SKM-1 (cell line): ENCODE measurements around the gene KLF4.
"Not testable (repeated sequence)": the region's sequence is repeated elsewhere in the genome, so short reads cannot be mapped to it uniquely, and the experiment has no call there.

Experiments
- DNase-seq: peaks from one replicate; lab custom pipeline; 2025; ENCODE audit not compliant: unreplicated experiment; lab: John Stamatoyannopoulos, UW

KLF4 gene

DNA sequence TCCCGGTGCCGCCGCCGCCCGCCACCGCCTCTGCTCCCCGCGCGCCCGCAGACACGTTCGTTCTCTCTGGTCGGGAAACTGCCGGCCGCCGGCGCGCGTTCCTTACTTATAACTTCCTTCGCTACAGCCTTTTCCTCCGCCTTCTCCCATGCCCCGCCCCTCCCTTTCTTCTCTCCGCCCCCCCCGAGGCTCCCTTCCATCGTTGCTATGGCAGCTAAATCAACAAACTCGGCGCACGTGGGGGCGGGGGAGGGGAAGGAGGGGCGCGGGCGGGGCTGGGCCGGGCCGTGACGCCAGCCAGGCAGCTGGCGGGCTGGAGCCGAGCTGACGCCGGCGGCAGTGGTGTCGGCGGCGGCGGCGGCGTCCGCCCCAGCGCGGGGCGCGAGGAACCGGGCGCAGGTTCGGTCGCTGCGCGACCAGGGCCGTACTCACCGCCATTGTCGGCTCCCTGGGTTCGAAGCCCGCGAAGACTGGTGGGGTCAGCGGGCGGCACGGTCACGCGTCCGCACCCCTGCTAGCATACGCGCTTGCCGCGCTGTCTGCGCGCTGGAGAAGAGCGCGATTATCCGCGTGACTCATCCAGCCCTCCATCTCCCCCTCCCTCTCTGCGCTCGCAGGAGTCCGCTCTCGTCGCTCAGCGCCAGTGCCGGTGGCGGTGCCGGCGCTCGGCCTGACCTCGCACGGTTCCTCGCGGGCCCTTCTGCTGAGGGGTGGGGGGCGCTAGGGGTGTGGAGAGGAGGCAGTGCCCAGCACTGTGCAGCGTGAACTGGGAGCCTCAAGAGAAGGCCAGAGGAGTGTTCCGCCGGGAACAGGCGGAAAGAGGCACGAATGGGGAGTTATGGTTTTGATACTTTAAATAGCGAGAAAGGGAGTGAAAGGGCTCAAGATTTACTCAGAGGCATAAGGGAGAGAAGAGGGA, at the start of gene KLF4:
TSS of gene KLF4 (minus strand) at position 83 of the 919 bp plus-strand sequence. CDS start 597 bp downstream, outside the sequence.
- DNase-seq, result peak; percentile 60

DNA sequence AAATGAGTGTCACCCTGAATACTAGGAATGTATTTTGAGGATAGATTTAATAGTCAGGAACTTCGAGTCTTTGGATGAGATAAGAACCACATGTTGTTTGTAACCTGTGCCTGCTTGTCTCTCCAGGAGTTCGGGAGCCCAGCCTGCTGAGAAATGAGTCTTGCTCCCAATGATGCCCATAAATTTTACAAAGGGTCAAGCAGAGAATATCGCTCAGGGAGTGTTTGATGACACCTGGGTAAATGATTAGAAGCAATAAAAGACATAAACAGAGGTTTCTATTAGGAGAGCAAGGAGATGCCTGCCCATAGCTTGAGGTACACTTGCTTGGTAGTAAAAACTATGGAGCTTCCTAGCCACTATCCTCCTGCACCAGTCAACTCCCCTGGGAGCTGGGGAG, 46.9 kb upstream of the KLF4 start:
- no peak for DNase-seq

DNA sequence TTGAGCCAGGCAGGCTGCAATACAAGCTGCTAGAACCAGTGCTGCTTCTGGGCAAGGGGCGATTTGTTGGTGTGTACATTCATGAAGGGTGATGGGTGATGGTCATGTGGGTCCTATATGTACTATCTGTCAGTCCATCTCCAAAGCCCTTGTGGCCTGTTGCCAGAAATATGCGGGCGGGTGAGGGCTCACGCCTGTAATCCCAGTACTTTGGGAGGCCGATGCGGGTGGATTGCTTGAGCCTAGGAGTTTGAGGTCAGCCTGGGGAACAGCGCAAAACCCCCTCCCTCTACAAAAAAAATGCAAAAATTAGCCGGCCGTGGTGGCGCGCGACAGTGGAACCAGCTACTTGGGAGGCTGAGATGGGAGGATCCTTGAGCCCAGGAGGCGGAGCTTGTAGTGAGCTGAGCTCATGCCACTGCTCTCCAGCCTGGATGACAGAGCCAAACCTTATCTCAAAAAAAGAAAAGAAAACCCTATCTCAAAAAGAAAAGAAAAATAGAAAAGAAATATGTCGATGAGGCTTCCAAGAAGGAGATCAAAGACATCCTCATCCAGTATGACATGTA, 45.0 kb upstream of the KLF4 start:
- no peak for DNase-seq

DNA sequence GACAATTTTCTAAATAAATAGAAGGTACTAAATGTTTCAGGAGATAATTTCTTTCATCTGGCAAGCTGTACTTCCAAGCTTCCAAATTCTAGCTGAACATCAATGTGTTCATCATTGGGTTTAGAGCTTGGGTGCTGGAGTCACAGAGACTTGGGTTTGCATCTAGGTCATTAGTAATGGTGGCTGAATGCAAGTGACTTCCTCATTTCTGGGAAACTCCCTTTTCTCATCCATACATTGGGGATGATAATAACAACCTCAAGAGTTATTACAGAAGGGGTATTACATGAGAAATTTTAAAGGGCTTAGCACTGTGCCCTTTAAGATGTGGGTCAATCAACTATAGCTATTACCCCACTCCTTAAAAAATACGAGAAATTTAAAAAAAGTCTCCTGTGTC, 41.1 kb upstream of the KLF4 start:
- no peak for DNase-seq

DNA sequence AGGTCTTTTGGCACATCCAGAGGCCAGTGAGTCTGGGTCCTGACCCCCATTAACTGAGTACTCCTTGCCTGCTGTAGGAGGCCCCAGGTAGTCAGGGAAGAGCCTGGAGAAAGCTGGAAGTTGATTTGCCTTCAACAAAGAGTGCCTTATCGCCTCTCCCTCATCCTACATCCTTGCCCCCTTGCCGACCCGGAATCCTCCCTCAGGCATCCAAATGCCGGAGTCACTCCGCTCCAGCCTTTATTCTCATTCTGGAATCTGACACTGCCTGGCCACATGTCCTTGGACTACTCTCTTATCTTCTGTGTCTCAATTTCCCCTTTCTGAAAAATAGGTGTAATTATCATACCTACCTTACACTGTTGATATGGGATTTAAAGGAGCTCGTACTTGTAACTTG, 39.1 kb upstream of the KLF4 start:
- DNase-seq, result no peak

DNA sequence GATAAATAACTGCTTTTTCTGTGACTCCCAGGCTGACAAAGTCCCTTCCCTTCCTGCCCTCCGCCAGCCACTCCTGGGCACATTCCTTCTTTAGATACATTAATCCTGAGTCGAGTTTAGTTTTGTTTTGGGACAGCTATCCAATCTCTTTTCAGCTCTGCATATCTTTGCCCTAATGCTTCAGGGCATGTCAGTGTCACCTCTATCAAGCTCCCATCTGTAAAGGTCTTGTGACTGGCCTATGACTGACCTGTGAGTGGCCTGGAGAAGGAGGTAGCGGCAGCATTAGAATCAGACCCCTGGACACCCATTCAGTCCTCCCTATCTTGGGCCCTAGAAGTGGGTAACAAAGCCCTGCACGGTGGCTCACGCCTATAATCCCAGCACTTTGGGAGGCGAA, 34.0 kb upstream of the KLF4 start:
- no peak for DNase-seq

DNA sequence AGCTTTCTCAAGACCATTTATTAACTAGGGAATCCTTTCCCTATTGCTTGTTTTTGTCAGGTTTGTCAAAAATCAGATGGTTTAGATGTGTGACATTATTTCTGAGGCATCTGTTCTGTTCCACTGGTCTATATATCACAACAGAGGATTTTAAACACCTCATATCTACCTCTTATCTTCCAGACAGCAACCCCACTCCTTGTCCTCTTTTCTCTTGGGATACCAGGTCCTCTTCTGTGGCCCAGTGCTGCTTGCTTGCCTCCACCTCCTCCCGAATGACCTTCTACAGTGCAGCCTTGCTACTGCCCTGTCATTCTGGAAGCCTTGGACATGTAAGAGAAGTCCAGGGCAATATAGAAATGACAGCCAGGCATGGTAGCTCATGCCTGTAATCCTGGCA, 30.6 kb upstream of the KLF4 start:
- no peak for DNase-seq

DNA sequence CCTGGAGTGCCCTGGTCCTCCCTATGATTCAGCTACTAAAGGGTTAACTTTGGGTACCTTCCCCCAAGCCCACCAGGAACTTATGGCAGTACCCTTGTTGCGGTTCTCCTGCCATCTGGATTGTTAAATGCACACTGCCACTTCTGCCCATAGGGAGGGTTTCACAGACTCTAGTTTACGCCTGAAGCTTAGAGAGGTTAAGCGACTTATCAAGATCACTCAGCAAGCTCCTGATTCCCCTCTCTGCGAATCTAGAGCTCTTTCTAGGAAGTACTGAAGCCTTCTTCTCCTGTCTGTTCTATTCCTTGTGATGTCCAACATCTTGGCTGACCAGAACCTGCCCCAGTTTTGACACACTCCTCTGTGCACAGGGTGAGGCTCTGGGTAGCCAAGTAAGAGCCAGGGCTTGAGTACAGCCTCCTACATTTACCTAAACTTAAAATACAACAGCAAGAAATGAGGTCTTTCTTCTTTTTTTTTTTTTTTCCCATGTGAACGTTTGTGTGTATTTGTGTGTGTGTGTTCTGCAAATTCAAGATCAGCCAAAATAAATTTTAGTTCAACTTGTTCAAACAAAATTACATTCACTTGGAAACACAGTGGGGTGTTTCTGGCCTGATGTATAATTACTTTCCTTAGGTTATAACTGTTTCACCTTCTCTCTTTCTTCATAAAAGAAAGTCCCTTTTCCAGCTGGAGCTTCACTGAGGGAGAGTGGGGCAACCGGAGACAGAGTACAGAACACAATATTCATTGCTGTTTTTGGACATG, 28.7 kb upstream of the KLF4 start:
- no peak for DNase-seq

DNA sequence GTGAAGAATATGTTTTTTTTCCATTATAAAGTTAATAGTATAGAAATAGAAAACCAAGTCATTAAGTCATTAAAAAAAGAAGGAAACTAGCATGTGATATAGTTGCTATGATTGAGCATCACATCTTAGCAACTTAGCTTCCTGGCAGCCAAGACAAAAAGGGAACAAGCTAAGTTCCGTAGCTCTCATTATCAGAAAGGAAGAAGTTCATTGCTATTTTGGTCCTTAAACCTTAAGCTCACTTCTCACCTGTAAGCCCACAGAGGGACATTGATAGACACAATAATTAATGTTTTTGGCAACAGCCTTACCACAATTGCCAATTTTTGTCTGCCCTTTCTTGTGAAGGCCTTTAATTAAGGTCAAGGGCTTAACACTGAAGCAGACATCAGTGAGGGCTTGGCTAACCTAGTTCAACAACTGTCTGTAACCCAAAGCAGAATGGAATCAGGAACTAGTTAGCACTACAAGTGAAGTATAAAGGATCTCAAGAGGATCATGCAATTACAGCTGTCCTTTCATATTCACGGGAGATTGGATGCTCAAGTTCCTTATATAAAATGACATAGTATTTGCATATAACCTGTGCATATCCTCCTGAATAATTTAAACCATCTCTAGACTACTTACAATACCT, 24.0 kb upstream of the KLF4 start:
- DNase-seq, result peak; percentile 34

DNA sequence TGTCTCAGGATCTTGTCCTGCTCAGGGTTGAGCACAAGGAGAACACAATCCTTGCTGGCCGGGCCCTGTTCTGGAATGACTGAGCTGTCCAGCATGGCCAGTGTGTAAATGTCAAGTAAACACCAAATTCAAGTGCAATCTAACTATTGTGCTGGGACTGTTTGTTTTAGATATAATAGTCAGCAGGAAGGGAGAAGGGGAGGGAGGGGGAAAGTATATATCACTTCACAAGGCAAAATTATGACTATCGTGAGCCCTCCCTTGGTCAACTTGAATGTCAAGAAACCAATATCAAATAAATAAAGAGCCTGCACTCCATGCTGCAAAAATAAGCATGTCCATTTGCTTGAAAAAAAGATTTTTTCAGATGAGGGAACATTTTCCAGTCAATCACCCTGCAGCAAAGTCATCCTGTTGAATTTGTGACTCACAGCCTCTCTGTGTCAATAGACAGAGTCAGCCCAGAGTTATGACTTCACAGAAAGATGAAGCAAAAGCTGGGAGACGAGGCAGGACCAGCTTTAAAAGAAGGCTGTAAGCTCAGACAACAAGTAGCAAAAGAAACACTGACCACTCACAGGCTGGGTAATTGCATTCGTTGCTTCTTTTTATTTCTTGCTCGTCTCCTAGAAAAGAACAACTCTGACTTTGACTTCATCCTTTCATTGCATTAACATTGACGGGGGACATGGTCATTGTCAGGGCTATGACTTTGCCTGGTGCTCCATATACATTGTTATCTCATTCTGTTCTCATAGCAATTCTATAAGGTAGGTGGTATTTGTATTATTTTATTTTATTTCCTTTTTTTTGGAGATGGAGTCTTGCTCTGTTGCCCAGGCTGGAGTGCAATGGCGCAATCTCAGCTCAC, 15.3 kb upstream of the KLF4 start:
- no peak for DNase-seq

DNA sequence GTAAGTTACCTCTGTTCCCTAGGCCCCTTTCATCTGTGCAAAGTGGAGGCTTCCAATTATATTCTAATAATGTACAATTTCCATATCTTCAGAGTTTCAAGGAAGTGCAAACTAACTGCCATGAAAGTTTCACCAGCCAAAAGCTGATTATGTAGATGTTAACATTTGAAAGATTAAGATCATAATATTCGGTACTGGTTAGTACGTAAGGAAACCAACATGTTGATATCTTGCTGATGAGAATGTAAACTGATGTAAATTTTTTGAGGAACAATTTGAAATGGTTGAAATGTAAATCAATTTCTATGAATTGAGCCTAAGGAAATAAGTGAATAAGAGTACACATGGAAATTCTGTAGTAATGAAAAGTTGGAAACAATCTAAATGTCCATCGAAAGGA, 12.9 kb upstream of the KLF4 start:
- no peak for DNase-seq

DNA sequence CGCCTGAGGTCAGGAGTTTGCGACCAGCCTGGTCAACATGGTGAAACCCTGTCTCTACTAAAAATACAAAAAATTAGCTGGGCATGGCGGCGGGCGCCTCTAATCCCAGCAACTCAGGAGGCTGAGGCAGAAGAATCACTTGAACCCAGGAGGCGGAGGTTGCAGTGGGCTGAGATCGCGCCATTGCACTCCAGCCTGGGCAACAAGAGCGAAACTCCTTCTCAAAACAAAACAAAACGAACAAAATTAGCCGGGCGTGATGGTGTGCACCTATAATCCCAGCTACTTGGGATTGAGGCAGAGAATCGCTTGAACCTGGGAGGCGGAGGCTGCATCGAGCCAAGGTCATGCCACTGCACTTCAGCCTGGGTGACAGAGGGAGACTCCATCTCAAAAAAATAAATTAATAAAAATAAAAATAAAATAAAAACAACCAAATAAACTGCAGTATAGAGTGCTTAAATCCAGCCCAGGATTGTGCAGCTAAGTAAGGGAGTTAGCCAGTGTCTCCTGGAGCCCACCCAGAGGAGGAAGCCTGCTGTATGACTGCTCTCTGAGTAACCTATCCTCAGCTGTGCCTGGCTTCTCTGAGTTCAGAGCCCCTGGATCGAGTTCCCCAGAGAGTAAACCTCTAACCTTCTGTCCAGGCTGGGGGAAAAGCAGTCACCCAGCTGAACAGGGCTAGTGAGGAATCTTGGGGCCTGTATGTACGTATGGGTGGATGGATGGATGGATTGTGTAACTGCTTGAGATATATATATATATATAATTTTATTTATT, 11.0 kb upstream of the KLF4 start:
- DNase-seq, result not testable (repeated sequence)

DNA sequence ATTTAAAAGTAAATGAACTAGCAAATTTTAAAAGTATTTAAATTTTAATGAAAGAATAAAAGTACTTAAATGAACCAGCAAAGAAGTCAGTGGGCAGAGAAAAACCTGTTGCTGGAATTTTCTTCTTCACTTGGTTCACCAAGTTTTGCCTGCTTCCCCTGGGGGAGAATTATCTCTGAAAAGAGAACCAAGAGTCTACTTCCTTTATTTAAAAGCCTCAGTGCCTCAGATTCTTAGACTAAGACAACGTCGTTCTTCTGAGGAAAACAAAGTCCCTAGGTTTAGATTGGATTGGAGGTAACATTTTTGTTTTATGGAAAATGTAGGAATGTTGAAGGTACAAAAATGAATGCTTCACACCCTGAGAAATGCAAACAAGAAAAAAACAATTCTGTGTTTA, 7.4 kb upstream of the KLF4 start:
- DNase-seq, result no peak

DNA sequence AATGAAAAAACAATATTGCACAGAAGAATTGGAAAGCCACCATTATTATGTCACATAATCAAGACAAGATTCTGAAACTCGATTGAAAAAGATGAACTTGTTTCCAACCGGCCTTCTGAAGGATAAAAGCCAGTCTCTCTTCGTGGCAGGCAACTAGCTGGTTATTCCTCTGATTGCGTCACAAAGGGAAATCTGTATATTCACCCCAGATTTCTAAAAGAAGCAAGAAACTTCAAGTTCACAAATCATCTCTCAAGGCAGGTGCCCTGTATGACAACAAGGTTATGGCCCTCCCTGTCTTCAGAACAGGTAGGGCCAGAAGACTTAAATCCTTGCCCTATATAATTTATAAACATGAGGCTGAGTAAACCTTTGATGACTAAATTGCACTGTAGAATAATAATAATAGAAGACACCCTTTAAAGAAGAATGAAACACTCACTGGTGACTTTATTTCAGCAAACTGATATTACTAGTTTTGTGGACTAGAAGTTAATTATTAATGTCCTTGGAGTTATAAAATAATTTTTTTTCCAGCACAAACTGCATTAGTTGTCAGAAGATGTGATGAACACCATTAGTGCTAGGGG, 2.9 kb upstream of the KLF4 start:
- no peak for DNase-seq

DNA sequence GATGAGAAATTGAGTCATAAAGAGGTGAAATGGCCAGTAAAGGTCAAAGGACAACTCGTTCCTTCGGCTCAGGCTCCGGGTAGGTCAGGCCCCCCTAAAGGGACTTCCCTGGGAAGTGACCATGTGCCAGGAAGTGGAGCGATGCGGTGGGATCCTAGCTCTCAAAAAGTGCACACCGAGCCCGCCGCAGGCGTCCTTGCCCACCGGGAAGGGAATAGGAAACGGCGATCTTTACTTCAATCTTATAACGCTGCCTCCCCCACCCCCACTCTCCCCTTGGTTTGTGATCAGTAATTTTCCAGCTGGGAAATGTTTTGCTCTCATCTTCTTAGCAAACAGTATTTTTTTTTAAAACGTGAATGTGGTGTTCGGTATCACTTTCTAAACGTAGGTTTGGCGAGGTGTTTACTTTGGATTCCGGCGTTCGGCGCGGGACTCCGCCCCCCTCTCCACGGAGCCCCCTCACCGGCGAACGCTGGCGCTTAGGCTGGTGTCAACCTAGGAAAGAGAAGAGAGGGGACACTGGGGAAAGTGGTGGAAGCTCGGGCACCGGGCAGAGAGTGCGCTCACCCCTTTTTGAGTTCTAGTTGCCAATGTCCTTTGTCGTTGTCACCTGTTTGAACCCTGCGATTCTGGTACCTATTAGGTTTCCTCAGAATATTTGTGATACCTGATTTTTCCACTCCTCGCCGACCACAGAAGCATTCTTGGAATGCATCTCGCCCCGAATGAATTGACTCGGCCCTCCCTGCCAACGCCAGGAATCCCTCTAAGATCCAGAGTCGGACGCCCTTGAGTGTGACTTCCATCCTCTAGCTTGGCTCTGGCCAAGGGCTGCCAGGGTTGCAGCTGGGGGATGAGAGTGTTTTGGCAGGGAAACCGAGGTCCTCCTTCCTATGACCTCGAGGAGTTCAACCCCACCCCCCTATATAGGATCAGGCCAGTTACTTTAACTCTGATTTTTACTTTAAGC, 1.8 kb upstream of the KLF4 start:
- no peak for DNase-seq

DNA sequence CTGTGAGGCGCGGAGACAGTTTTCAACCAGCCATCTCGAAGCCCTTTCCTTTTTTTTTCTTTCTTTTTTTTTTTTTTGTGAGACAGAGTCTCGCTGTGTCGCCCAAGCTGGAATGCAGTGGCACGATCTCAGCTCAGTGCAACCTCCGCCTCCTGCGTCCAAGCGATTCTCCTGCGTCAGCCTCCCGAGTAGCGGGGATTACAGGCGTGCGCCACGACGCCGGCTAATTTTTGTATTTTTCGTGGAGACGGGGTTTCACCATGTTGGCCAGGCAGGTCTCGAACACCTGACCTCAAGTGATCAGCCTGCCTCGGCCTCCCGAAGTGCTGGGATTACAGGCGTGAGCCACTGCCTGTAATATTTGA, 1.0 kb upstream of the KLF4 start:
- not testable (repeated sequence) for DNase-seq

DNA sequence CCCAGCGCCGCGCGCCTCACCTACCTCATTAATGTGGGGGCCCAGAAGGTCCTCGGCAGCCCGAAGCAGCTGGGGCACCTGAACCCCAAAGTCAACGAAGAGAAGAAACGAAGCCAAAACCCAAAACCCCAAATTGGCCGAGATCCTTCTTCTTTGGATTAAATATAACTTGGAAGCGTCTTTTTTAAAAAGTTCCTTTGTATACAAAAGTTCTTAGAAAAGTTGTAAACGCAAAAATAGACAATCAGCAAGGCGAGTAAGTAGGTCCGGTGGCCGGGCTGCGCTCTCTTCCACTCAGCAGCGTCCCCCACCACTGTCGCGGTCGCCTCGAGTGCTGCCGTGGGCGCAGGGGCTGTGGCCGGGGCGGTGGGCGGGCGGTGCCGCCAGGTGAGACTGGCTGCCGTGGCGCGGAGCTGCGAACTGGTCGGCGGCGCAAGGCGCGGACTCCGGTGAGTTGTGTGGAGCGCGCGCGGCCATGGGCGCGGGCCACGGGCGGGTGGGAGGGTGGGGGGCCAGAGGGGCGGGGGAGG, 360 bp downstream of the KLF4 start:
- DNase-seq, result no peak
